Epithelial cell of proximal tubule (primary cell): ENCODE measurements around the gene ZBTB44. TPM values are rescaled to one million over a fixed set of nuclear protein-coding genes. Genes with fewer than 3 reads are reported as not detected.
"Not testable (repeated sequence)": the region's sequence is repeated elsewhere in the genome, so short reads cannot be mapped to it uniquely, and the experiment has no call there.

Experiments
- DNase-seq: peaks from one replicate; pipeline ENCODE4 v3.0.0-alpha.2; 2011; ENCODE audit warnings: low read depth
- H3K4me3 ChIP-seq: 2 replicates; pipeline ENCODE4 v1.5.1; 2011; ENCODE audit warnings: low read depth, mild to moderate bottlenecking, low read length
- total RNA-seq: library from RNA; depleted of rRNA; stranded (reverse); fragments of >200 nt; gene quantifications from 2 replicates; pipeline ENCODE4 v1.2.3, GENCODE V29; 2015
- TF ChIP-seq, protein P1 (sequence below): conservative IDR thresholded peaks from 2 replicates; pipeline ENCODE4 v1.5.1; 2012; ENCODE audit warnings: low read depth, mild to moderate bottlenecking, low read length

ZBTB44 gene
- total RNA-seq, 1 donor from 2014 or later, result 14.8 TPM

DNA sequence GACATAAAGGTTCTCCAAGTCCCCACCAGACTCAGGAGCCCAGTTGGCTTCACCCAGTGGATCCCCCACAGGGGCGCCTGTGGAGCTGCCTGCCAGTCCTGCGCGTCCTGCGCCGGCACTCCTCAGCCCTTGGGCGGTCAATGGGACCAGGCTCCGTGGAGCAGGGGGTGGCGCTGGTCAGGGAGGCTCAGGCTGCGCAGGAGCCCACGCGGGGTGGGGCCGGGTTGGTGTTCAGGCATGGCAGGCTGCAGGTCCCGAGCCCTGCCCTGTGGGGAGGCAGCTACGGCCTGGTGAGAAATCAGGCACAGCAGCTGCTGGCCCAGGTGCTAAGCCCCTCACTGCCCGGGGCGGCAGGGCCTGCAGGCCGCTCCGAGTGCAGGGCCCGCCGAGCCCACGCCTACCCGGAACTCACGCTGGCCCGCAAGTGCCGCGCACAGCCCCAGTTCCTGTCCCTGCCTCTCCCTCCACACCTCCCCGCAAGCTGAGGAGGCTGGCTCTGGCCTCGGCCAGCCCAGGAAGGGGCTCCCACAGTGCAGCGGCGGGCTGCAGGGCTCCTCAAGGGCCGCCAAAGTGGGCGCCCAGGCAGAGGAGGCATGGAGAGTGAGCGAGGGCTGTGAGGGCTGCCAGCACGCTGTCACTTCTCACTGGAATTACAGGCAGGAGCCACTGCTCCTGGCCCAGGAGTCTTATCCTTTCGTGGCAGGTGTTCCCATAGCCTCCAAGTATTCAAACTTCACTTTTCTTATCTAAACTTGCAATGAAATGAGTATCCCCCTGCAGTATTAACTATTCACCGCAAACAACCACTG lies 22.8 kb upstream of the ZBTB44 start:
- TF ChIP-seq, protein P1, sequence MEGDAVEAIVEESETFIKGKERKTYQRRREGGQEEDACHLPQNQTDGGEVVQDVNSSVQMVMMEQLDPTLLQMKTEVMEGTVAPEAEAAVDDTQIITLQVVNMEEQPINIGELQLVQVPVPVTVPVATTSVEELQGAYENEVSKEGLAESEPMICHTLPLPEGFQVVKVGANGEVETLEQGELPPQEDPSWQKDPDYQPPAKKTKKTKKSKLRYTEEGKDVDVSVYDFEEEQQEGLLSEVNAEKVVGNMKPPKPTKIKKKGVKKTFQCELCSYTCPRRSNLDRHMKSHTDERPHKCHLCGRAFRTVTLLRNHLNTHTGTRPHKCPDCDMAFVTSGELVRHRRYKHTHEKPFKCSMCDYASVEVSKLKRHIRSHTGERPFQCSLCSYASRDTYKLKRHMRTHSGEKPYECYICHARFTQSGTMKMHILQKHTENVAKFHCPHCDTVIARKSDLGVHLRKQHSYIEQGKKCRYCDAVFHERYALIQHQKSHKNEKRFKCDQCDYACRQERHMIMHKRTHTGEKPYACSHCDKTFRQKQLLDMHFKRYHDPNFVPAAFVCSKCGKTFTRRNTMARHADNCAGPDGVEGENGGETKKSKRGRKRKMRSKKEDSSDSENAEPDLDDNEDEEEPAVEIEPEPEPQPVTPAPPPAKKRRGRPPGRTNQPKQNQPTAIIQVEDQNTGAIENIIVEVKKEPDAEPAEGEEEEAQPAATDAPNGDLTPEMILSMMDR, result no peak
- no peak for DNase-seq
- no peak overlapping the region for H3K4me3 ChIP-seq

DNA sequence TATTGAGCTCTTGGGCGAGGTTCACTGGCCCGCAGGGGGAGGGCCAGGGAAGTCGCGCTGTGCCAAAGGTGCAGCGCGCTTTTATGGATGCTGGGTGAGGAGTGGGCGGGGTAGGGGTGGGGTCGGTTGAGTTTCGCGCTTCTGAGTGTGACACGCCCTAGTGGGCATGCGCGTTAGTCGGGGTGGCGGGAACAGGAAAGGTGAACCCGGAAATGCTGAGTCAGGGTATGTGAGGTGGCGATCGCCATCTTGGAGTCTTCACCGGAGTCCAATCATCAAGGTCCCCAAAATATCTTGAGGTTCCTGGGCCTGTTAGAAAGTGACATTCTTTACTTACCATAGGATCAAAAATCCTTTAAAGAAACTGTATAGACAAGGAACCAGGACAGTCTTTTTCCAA lies 16.7 kb upstream of the ZBTB44 start:
- DNase-seq, H3K4me3 ChIP-seq: not testable (repeated sequence)

DNA sequence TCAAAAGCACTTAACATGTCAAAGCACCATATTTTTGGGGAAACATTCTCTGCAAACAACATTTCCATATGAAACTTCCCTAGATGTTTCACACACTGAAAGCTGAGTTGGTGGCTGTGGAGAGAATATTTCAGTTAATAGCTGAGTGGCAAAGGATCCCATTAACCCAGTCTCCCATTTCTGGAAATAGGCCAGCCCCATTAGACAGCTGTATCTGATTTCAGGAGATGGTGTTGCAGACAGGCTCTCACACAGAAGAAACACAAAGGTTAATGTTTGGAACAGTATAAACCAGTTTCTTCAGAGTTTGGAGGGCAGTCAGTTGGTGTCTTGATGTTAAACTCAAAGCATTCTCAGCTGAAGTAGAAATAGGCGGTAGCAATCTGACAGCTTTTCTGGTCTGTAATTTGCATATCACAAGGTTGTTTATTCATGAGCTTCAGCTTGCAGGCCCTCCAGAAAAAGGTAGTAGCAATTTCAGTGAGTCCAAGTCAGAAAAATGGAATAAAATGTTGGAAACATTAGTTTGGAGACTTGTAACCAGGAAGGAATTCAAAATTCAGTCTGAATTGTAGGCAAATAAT lies 15.5 kb upstream of the ZBTB44 start:
- no peak for DNase-seq
- TF ChIP-seq, protein P1, result no peak
- no peak overlapping the region for H3K4me3 ChIP-seq

DNA sequence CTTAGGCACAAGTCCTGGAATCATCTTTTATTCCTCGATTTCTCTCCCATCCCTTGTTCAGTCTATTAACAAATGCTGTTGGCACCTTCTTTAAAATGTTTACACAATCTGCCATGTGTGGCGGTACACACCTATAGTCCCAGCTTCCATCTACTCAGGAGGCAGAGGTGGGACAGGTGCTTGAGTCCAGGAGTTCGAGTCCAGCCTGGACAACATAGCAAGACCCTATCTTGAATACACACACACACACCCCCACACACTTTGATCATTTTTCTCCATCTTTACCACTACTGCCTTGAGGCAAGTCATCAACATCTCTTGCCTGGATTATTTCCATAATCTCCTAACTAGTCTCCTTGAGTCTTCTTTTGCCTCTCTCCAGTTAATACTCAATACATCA lies 13.7 kb upstream of the ZBTB44 start:
- DNase-seq, result no peak
- TF ChIP-seq, protein P1, result no peak
- no peak overlapping the region for H3K4me3 ChIP-seq

DNA sequence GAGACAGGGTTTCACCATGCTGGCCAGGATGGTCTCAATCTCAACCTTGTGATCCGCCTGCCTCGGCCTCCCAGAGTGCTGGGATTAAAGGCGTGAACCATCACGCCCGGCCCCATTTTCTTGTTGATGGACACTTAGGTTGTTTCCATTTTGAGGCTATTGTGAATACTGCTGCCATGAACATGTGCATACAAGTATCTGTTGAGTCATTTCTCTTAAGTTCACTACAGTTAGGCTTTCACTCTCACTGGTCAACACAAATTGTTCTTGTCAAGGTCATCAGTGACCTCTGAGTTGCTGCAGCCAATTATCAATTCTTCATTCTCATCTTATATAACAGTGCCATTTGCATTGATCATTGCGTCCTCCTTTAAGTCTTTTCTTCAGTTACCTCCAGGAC lies 13.0 kb upstream of the ZBTB44 start:
- DNase-seq, result no peak
- no peak overlapping the region for H3K4me3 ChIP-seq
- TF ChIP-seq, protein P1, result no peak

DNA sequence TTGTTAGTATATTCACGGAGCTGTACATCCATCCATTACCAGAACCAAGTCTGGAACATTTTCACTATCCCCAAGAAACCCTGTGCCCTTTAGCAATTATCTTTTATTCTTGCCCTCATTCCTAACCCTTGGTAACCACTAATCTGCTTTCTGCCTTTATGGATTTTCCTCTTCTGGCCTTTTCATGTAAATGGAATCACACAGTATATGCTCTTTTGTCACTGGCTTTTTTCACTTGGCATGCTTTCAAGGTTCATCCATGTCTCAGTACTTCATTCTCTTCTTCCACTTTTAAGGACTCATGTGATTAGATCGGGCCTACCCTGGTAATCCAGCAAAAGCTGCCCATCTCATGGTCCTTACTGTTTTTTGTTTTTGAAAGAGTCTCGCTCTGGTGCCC lies 11.0 kb upstream of the ZBTB44 start:
- DNase-seq, result no peak
- TF ChIP-seq, protein P1, result no peak
- H3K4me3 ChIP-seq, result no peak overlapping the region

DNA sequence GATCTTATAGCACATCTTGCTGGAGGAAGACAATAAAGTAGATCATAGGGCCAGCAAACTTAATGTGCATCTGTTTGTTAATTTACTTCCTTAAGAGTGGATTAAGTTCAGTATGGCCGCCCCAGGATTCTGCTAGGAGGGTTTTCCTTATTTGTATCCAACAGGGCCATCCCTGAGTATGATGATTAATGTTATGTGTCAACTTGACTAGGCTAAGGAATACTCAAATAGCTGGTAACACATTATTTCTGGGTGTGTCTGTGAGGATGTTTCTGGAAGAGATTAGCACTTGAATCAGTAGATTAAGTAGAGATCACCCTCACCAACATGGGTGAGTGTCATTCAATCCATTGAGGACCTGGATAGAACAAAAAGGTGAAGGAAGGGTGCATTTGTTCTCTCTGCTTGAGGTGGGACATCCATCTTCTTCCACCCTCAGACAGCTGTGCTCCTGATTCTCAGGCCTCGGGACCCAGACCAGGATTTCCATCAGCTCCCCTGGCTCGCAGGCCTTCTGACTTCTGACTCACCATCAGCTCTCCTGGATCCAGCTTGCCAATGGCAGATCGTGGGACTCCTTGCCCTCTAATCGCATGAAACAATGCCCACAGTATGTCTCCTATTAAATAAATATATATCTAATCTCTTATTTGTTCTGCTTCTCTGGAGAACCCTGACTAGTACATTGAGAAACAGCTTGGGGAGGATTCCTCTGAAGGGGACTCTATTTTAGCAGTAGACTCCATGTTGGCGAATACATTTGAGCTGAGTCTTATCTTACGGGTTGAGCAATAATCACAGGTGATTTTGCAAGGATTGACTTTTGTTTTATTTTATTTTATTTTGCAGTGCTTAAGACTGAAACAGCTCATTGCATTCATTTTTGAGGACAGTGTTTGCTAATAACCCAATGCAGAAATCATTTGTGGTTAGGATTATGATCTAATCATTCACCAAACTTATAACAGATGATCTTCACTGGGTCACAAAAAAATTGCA lies 9.0 kb upstream of the ZBTB44 start:
- DNase-seq, result no peak
- TF ChIP-seq, protein P1, result no peak
- H3K4me3 ChIP-seq, result no peak overlapping the region
